GM18858 (cell line): ENCODE data around the gene PIK3CG.

Source experiments
- ATAC-seq: cut with Tn5 transposase; IDR thresholded peaks from one replicate; pipeline ENCODE4 v1.9.1; 2021; ENCODE audit not compliant: unreplicated experiment

The PIK3CG gene

DNA sequence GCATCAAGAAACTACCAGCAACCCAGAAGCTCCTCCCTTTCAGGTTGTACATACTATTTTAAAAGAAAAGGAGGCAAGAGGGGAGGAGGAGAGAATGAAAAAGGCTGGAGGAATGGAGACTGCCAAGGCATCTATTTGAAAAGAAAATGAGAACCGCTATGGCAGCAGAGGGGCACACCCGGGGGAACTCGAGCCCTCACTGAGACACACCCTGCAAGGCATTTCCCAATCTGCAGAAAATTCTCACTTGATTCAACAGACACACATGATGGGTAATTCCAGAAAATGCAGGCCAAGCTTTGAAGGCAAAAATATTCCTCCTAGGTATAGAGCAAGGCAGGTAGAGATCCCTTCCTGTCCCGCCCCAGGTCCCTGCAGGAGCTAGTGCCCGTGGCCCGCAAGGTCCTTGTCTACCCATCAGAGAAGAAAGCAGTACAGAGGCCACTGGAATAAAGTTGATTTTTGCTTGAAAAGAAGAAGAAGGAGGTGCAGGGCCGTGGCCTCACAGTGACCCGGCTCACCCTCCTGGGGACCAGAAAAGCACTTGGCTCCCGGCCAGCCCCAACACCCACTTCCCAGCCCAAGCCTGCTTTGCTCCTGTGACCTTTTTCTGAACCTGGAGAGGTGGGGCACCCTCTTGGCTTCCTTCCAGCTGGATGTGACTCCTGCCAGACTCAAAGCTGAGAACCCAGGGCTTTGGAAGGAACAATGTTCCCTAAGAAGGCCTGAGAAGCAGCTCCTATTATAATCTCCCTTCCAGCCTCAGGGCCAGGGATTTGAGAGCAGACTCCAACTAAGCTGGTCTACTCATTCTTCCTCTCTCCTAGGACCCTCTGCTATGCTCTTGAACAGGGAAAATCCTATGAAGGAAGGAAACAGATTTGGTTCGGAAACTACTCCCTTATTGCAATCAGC, 6.2 kb upstream of the PIK3CG start:
- no peak for ATAC-seq

- ATAC-seq, result no peak
These were observed 2.6 kb upstream of the PIK3CG start for GRCh38 chr7:106862317-106863089.

DNA sequence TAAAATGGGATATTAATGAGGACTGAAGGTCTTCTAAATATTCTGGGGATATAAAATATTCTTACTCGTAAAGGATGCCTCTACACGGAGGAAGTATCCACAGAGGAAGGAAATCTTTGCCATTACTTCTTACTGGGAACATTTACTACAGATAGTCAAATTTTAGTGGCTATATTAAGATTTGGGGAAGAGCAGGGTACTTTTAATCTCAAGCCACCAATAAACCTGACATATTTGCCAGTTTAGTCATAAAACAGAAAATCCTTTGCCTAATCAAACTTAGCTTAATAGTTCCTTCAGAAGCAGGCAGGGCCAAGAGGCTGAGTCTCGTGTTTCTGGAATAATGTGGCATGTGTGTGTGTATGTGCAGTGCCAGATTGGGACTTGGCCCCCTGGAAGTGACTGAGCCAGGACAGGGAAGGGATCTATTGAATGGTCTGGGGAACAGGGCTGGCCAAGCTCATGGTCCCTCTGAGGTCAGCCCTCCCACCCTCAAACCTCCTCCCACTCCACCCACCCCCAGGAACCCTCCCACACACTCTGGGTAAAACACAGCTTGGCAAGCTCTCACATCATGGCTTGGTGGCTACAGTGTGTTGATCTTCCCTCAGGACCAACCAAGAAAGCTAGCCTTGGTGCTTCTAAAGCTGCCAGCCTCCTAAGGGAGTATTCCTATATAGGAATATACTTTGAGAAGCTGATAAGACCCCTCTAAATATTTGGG, 1.6 kb upstream of the PIK3CG start:
- ATAC-seq, result no peak

DNA sequence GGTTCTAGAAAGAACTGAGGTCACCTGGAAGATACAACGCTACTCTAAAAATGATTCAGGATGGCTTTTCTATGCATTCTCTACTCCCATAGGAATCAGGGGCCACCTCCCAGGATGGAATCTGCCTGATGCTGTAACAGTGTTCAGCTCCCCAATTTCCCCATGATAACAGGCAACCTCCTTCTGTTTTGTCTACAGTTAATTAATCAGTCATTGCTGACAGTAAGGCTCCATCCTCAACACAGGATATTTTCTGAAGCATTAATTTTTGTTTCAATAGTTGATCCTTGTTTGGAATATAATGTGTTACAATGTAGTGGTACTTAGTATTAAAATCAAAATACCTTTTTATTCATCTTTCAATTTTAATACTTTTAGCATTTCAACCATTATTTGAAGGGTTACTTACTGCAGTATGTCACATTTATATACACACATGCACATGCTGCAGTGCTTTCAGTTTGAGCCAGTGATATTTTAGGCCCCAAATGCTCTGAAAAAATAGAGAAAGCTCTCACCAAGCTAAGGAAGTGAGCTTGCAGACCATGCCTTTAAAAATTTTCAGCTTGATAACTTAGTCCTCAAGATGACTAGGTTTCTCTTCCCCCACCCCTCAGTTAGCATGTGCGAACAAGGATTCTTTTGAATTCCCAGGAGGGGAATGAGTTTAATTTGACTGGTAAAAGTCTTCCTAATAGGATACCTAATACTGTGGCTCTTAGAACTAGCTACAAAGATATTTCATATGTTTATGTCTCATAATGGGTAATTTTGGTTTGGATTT, 592 bp upstream of the PIK3CG start:
- peak; percentile 36 for ATAC-seq

DNA sequence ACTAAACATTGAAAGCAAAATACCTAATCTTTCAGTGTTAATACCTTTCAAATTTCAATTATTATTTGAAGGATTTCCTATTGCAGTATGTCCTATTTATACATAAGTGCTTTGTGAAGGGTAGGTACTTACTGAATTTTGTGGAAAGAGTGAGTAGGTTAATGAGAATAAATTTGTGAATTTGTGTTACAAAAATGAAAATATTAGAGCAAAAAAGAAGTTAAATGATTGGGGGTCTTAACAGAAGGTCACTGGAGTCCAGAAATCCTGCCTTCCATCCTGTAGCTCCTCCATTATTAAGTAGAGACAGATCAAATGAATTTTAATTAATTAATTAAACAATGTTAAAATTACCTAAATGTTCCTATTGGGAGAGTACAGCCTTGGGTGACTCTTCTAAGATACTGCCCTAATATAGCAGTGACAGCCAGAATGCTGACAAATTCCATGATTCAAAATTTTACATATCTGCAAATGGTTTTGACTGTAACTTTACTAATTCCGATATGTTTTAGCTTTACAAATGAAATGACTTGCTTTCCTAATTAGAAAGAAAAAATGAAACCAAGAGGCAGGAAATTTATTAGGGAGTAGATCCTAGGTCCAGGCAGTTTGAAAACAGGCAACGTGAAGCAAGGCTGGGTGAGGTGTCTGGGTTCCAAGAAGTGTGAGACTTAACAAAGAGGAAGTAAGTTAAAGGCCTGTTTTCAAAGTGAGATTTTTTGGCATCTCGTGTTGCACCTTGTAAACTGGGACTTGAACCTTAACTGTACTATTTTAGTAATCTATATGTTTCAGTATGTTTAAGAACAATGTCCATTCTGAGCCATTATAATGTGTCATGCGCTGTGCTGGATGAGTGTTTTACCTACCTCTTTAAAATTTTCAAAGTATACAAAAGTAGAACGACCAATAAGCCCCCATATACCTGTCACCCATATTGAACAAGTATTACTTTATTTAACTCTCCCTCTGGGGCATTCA, 1.5 kb downstream of the PIK3CG start:
- ATAC-seq, result peak; percentile 32

DNA sequence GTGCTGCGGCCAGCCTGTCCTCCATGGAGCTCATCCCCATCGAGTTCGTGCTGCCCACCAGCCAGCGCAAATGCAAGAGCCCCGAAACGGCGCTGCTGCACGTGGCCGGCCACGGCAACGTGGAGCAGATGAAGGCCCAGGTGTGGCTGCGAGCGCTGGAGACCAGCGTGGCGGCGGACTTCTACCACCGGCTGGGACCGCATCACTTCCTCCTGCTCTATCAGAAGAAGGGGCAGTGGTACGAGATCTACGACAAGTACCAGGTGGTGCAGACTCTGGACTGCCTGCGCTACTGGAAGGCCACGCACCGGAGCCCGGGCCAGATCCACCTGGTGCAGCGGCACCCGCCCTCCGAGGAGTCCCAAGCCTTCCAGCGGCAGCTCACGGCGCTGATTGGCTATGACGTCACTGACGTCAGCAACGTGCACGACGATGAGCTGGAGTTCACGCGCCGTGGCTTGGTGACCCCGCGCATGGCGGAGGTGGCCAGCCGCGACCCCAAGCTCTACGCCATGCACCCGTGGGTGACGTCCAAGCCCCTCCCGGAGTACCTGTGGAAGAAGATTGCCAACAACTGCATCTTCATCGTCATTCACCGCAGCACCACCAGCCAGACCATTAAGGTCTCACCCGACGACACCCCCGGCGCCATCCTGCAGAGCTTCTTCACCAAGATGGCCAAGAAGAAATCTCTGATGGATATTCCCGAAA, 2.7 kb downstream of the PIK3CG start:
- ATAC-seq, result no peak

DNA sequence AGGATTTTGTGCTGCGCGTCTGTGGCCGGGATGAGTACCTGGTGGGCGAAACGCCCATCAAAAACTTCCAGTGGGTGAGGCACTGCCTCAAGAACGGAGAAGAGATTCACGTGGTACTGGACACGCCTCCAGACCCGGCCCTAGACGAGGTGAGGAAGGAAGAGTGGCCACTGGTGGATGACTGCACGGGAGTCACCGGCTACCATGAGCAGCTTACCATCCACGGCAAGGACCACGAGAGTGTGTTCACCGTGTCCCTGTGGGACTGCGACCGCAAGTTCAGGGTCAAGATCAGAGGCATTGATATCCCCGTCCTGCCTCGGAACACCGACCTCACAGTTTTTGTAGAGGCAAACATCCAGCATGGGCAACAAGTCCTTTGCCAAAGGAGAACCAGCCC, 3.3 kb downstream of the PIK3CG start:
- no peak for ATAC-seq

DNA sequence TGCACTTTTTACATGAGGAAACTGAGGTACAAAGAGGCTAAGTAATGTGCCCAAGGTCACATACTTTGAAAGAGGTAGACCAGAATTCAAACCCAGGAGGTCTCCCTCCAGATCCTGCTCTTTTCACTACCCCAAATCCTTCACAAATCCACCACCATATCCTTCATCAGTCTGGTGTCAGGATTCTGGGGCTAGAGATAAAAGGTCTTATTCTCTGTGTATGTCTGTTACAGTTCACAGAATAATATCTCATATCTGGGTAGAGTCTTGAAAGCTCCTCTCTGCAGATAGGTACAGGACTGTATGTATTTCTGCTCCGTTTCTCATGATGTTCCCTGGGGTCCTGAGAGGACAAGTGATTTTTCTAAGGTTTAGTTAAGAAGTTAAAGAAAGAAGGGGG, 4.9 kb downstream of the PIK3CG start:
- ATAC-seq, result no peak

GRCh38 chr7:106870528-106870927, 5.4 kb downstream of the PIK3CG start:
- no peak for ATAC-seq

DNA sequence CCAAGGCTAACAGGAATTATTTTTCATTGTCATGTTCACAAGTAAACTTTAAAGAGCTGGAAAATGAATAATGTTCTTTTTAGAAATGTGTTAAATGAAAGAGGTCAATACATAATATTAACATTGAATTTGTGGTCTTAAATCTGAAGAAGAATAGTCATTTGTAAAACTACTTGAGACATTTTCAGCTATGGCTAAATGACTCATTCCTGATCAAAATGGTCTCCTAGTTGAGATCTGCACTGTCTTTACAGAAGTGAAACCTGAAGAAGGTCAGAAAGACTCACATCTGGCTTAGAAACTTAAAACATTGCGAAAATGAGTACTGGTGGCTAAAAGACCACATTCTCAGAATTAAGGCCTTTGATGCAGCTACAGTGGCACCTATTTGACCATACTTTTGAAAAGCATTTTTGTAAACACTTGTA, 5.9 kb downstream of the PIK3CG start:
- ATAC-seq, result peak; percentile 92

- ATAC-seq, result no peak
These were observed 6.9 kb downstream of the PIK3CG start for GRCh38 chr7:106871793-106872571.

- no peak for ATAC-seq
These were observed 7.7 kb downstream of the PIK3CG start for GRCh38 chr7:106872763-106873162.

DNA sequence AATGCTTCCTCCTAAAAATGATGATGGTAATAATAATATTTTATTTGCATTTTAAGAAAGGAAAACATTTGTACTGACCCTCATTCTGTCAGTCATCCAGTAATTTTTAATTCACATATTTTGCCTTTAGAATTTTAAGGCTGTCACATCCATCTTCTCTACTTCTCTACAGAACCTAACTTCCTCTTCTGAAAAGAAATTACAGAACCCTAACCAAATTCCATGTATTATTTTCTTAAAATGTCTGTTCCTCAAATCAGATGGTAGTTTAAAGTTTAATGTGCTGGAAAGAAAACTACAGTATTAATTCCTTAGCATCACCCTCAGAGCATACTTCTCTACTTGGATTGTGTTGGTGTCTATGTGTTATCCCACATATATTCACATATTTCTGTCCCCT, 9.0 kb downstream of the PIK3CG start:
- no peak for ATAC-seq

- no peak for ATAC-seq
These were observed 10.4 kb downstream of the PIK3CG start for GRCh38 chr7:106875508-106875907.

DNA sequence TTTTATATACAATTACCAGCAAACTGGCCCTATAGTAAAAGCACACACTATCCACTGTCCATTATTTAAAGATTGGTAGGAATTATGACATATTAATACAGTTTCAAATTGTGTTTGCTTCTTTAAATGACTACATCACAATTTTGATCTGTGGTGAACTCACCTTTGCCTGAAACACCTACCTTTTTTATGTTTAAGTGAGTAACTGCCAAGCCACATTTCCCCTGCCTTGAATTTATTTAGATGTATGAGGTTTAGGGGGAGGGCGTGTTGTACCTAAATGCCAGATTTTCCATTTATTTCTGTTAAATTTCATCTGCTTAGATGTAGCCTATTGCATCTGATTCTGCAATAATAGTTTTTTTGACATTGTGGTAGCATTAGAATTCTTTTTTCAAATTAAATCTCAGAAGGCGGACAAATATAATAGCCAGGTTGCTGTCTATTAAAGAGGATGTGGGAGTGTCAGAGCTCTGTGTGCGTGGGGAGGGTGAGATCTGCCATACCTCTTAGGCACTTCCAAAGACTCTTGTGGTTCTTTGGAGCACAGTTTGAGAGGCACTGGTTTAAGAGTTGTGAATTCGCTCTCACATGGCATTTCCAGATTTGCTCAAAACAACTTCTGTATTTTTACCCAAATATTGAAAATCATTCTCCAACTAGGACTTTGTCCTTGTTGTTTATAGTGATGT, 13.8 kb downstream of the PIK3CG start:
- ATAC-seq, result no peak

- no peak for ATAC-seq
These were observed 16.9 kb downstream of the PIK3CG start for GRCh38 chr7:106881984-106882383.

- no peak for ATAC-seq
These were observed 18.5 kb downstream of the PIK3CG start for GRCh38 chr7:106883456-106884026.
